DMS 273 (cell line): Measurements from ENCODE around the gene ERBB4.
"Not testable (repeated sequence)": the region's sequence is repeated elsewhere in the genome, so short reads cannot be mapped to it uniquely, and the experiment has no call there.

Source experiments
- DNase-seq: peaks from one replicate; lab custom pipeline; 2025; ENCODE audit not compliant: unreplicated experiment; lab: John Stamatoyannopoulos, UW

ERBB4 gene

GRCh38 chr2:212528106-212528856 is 10.3 kb downstream of the ERBB4 start:
- DNase-seq: peak; percentile 36

- DNase-seq: no peak
These were observed 12.5 kb downstream of the ERBB4 start for GRCh38 chr2:212526059-212526458.

- DNase-seq: peak; percentile 77
These were observed 14.8 kb downstream of the ERBB4 start for GRCh38 chr2:212523756-212524155.

- DNase-seq: peak; percentile 72
These were observed 18.3 kb downstream of the ERBB4 start for GRCh38 chr2:212520340-212520739.

- DNase-seq: peak; percentile 12
These were observed 20.9 kb downstream of the ERBB4 start for GRCh38 chr2:212517693-212518092.

- no peak for DNase-seq
These were observed 33.0 kb downstream of the ERBB4 start for GRCh38 chr2:212505586-212505985.

GRCh38 chr2:212495046-212495445 is 43.6 kb downstream of the ERBB4 start:
- DNase-seq: peak; percentile 41

- DNase-seq: peak; percentile 68
These were observed 44.1 kb downstream of the ERBB4 start for GRCh38 chr2:212494418-212495020.

- DNase-seq: peak; percentile 26
These were observed 48.8 kb downstream of the ERBB4 start for GRCh38 chr2:212489719-212490346.

- peak; percentile 39 for DNase-seq
These were observed 50.0 kb downstream of the ERBB4 start for GRCh38 chr2:212488611-212489010.

- DNase-seq: peak; percentile 59
These were observed 54.0 kb downstream of the ERBB4 start for GRCh38 chr2:212484563-212485080.

- DNase-seq: peak; percentile 91
These were observed 58.2 kb downstream of the ERBB4 start for GRCh38 chr2:212480447-212480846.

- DNase-seq: peak; percentile 83
These were observed 61.0 kb downstream of the ERBB4 start for GRCh38 chr2:212477571-212477970.

- DNase-seq: no peak
These were observed 65.4 kb downstream of the ERBB4 start for GRCh38 chr2:212473211-212473610.

- not testable (repeated sequence) for DNase-seq
These were observed 71.1 kb downstream of the ERBB4 start for GRCh38 chr2:212467551-212467950.

- DNase-seq: no peak
These were observed 73.1 kb downstream of the ERBB4 start for GRCh38 chr2:212465456-212465855.

GRCh38 chr2:212461708-212462107 is 76.9 kb downstream of the ERBB4 start:
- DNase-seq: not testable (repeated sequence)

- no peak for DNase-seq
These were observed 84.5 kb downstream of the ERBB4 start for GRCh38 chr2:212454149-212454548.

GRCh38 chr2:212451786-212452231 is 86.8 kb downstream of the ERBB4 start:
- peak; percentile 14 for DNase-seq

GRCh38 chr2:212448698-212449097 is 89.9 kb downstream of the ERBB4 start:
- DNase-seq: no peak

GRCh38 chr2:212441821-212442220 is 96.8 kb downstream of the ERBB4 start:
- DNase-seq: no peak

GRCh38 chr2:212441141-212441540 is 97.5 kb downstream of the ERBB4 start:
- no peak for DNase-seq
